ENCODE measurements around the gene UFC1. TPM values are rescaled to one million over a fixed set of nuclear protein-coding genes. Genes with fewer than 3 reads are reported as not detected.
A peak's percentile ranks its signal among the peaks of the same experiment; 100 is the strongest.

Gene UFC1
- total and polyA plus RNA-seq, 2 donors (not counting 3 experiments of a cell fraction or from before 2014, with no cell fraction given) = 102 to 149 TPM

GRCh38 chr1:161166669-161167548 is 13.1 kb downstream of the UFC1 start:
- Histone ChIP-seq H3K4me2 (ENCODE audit: insufficient read depth, low read length) (peak overlapping the region; percentile 93), H3K79me2 (ENCODE audit: control insufficient read depth, insufficient read depth, low read length) (no peaks in the 10 kb centered on the region), H3K27me3 (ENCODE audit: control insufficient read depth in 2 of 2, insufficient read depth in 2 of 2, low read length in 2 of 2) (no peaks in the 10 kb centered on the region), H3K9me3 (replicated peaks; ENCODE audit: control insufficient read depth, insufficient read depth, low read length) (no peaks in the 10 kb centered on the region), H3K9me1 (replicated peaks; ENCODE audit: control insufficient read depth, extremely low read depth, insufficient read depth, low read length) (no peaks in the 10 kb centered on the region), H3K27ac (ENCODE audit: insufficient read depth, low read depth, low read length) (peak overlapping the region; percentile 74), H4K20me1 (replicated peaks; ENCODE audit: control insufficient read depth, extremely low read depth, insufficient read depth, low read length) (no peaks in the 10 kb centered on the region), H2AFZ (ENCODE audit: low read depth, low read length) (peak overlapping the region; percentile 79), H3K36me3 (ENCODE audit: control insufficient read depth in 2 of 2, extremely low read depth in 1 of 2, insufficient read depth in 2 of 2, low read length in 2 of 2) (peaks cover 11 to 26% of the 10 kb centered on the region in 2 experiments), H3K4me1 (ENCODE audit: control insufficient read depth, extremely low read depth, insufficient read depth, low read length) (peaks cover 16% of the 10 kb centered on the region), H3K4me3 (replicated peaks in 1 of 3; ENCODE audit: insufficient read depth in 1 of 3, low read depth in 1 of 3, low read length in 3 of 3) (peak overlapping the region; percentile 81 to 87 (median 87)), H3K9ac (replicated peaks; ENCODE audit: extremely low read depth, insufficient read depth, low read length) (peak overlapping the region; percentile 82)
- no peak for TF ChIP-seq CTCF (IDR thresholded peaks at IDR 0.05; ENCODE audit: extremely low read depth in 1 of 2, insufficient read depth in 1 of 2, low read depth in 1 of 2, low read length in 2 of 2)
- TF ChIP-seq POLR2AphosphoS5 (IDR thresholded peaks at IDR 0.05; ENCODE audit: insufficient read depth, low read depth, low read length) = no peak
- TF ChIP-seq GATA2 (IDR thresholded peaks at IDR 0.05; ENCODE audit: insufficient read depth, insufficient read length, low read depth, low read length) = no peak
- no peak for TF ChIP-seq FOS (IDR thresholded peaks at IDR 0.05; ENCODE audit: borderline replicate concordance, insufficient read depth, low read length)
- no peak for TF ChIP-seq POLR2A (IDR thresholded peaks at IDR 0.05; ENCODE audit: low read depth, low read length)
- no peak for TF ChIP-seq JUN (IDR thresholded peaks at IDR 0.05; ENCODE audit: borderline replicate concordance, insufficient read depth, insufficient read length, low read depth)
- TF ChIP-seq EZH2 (IDR thresholded peaks at IDR 0.05; ENCODE audit: borderline replicate concordance, low read depth, low read length, severe bottlenecking) = no peak
- TF ChIP-seq MYC (IDR thresholded peaks at IDR 0.05; ENCODE audit: low read depth, low read length) = no peak
- TF ChIP-seq MAX (IDR thresholded peaks at IDR 0.05; ENCODE audit: insufficient read depth, insufficient read length) = no peak
- TSS peak; percentile 30 for BruUV-seq (replicated peaks)
- DNase-seq (ENCODE audit: low read depth, low spot score) (no peak), FAIRE-seq (no peak)
- intact Hi-C loops (cut with micrococcal nuclease) = loop anchor here (1.0 to 2.0 kb wide), 4 partner anchors 10 to 216 kb away; partner anchors contain the start of gene B4GALT3
- ChIA-PET CTCF (interaction anchor here (0.6 to 3.1 kb wide), 16 partner anchors 7 to 215 kb away, joined by 3 to 35 read pairs (median 7); partner anchors contain the start of genes ADAMTS4, B4GALT3, CFAP126 and DEDD), POLR2A (interaction anchor here (0.5 to 2.2 kb wide), 4 partner anchors 13 to 215 kb away, joined by 3 to 8 read pairs (median 4); partner anchors contain the start of gene TOMM40L)
- dilution Hi-C loops (cut with MboI; ENCODE audit: extremely low pct_ligation_motif_present, low sequenced_read_pairs) = no loop called here

Data from endothelial cell of umbilical vein (primary cell).